ENCODE measurements around the gene ASB5. TPM values are rescaled to one million over a fixed set of nuclear protein-coding genes. Genes with fewer than 3 reads are reported as not detected.
"Not testable (repeated sequence)": the region's sequence is repeated elsewhere in the genome, so short reads cannot be mapped to it uniquely, and the experiment has no call there.

The ASB5 gene
- total RNA-seq, 4 donors from 2014 or later, result 21.8 to 69.1 (median 25.9) TPM

GRCh38 chr4:176300565-176300964 is 31.5 kb upstream of the ASB5 start:
- ATAC-seq, result no peak
- Histone ChIP-seq H3K4me1 (no peaks in the 10 kb centered on the region), H3K27me3 (no peaks in the 10 kb centered on the region), H3K36me3 (no peaks in the 10 kb centered on the region), H3K9me3 (no peaks in the 10 kb centered on the region), H3K4me3 (no peak overlapping the region), H3K27ac (no peak overlapping the region)
- no peak for TF ChIP-seq EP300 (IDR thresholded peaks at IDR 0.05)
- TF ChIP-seq CTCF (IDR thresholded peaks at IDR 0.05), result no peak
- TF ChIP-seq POLR2AphosphoS5 (IDR thresholded peaks at IDR 0.05), result no peak
- no peak for TF ChIP-seq POLR2A (IDR thresholded peaks at IDR 0.05)

- Histone ChIP-seq H3K9me3 (no peaks in the 10 kb centered on the region), H3K36me3 (no peaks in the 10 kb centered on the region), H3K4me1 (no peaks in the 10 kb centered on the region), H3K27me3 (no peaks in the 10 kb centered on the region), H3K27ac (no peak overlapping the region), H3K4me3 (no peak overlapping the region)
- ATAC-seq, result no peak
- WGBS, 2 donors (ENCODE audit: low coverage in 1 of 2), result 100% methylated on average over 2 of the region's 9 CpGs; no CpG with 5 or more reads in 1 of the 2 donors
- no peak for TF ChIP-seq POLR2AphosphoS5 (IDR thresholded peaks at IDR 0.05)
- TF ChIP-seq CTCF (IDR thresholded peaks at IDR 0.05), result no peak
- TF ChIP-seq EP300 (IDR thresholded peaks at IDR 0.05), result no peak
- no peak for TF ChIP-seq POLR2A (IDR thresholded peaks at IDR 0.05)
Observed at GRCh38 chr4:176300036-176300435, 31.0 kb upstream of the ASB5 start.

GRCh38 chr4:176298664-176299063 is 29.6 kb upstream of the ASB5 start:
- no peak for ATAC-seq
- H3K4me3 ChIP-seq, result no peak overlapping the region
- H3K4me1 ChIP-seq, result no peaks in the 10 kb centered on the region
- no peaks in the 10 kb centered on the region for H3K27me3 ChIP-seq
- H3K9me3 ChIP-seq, result no peaks in the 10 kb centered on the region
- H3K36me3 ChIP-seq, result no peaks in the 10 kb centered on the region
- TF ChIP-seq CTCF (IDR thresholded peaks at IDR 0.05) (no peak), POLR2A (IDR thresholded peaks at IDR 0.05) (no peak), EP300 (IDR thresholded peaks at IDR 0.05) (no peak), POLR2AphosphoS5 (IDR thresholded peaks at IDR 0.05) (no peak)
- WGBS, 2 donors (ENCODE audit: low coverage in 1 of 2), result 60 to 71% methylated on average over 3 to 6 of the region's 6 CpGs
- no peak overlapping the region for H3K27ac ChIP-seq

- WGBS, 2 donors (ENCODE audit: low coverage in 1 of 2), result 61 to 62% methylated on average over 3 to 5 of the region's 5 CpGs
- H3K4me1 ChIP-seq, H3K27me3 ChIP-seq, H3K9me3 ChIP-seq, H3K4me3 ChIP-seq, H3K36me3 ChIP-seq, ATAC-seq, H3K27ac ChIP-seq: not testable (repeated sequence)
Observed at GRCh38 chr4:176295907-176296306, 26.9 kb upstream of the ASB5 start.

- no peak for TF ChIP-seq POLR2A (IDR thresholded peaks at IDR 0.05)
- no peak for TF ChIP-seq CTCF (IDR thresholded peaks at IDR 0.05)
- no peak for TF ChIP-seq POLR2AphosphoS5 (IDR thresholded peaks at IDR 0.05)
- no peak for TF ChIP-seq EP300 (IDR thresholded peaks at IDR 0.05)
- Histone ChIP-seq H3K27ac (no peak overlapping the region), H3K4me1 (no peaks in the 10 kb centered on the region), H3K4me3 (no peak overlapping the region), H3K27me3 (no peaks in the 10 kb centered on the region), H3K9me3 (no peaks in the 10 kb centered on the region), H3K36me3 (no peaks in the 10 kb centered on the region)
- ATAC-seq, result no peak
- 70 to 93% methylated on average over 1 of the region's 1 CpG for WGBS, 2 donors (ENCODE audit: low coverage in 1 of 2)
Observed at GRCh38 chr4:176293660-176294059, 24.6 kb upstream of the ASB5 start.

GRCh38 chr4:176292920-176293319 is 23.9 kb upstream of the ASB5 start:
- no peak overlapping the region for H3K4me3 ChIP-seq
- no peaks in the 10 kb centered on the region for H3K36me3 ChIP-seq
- H3K27me3 ChIP-seq, result no peaks in the 10 kb centered on the region
- TF ChIP-seq POLR2AphosphoS5 (IDR thresholded peaks at IDR 0.05) (no peak), CTCF (IDR thresholded peaks at IDR 0.05) (no peak), EP300 (IDR thresholded peaks at IDR 0.05) (no peak), POLR2A (IDR thresholded peaks at IDR 0.05) (no peak)
- H3K4me1 ChIP-seq, result no peaks in the 10 kb centered on the region
- no peak for ATAC-seq
- no peaks in the 10 kb centered on the region for H3K9me3 ChIP-seq
- 75 to 100% methylated on average over 1 of the region's 1 CpG for WGBS, 2 donors (ENCODE audit: low coverage in 1 of 2)
- no peak overlapping the region for H3K27ac ChIP-seq
